Rectal smooth muscle tissue (tissue), 1 donor: ENCODE measurements around the gene IGIP.
A peak's percentile ranks its signal among the peaks of the same experiment; 100 is the strongest.

Source experiments
- H3K27ac ChIP-seq: one replicate; pipeline ENCODE4 v1.7.0; 2013; ENCODE audit warnings: low read depth, low read length, inconsistent platforms
- H3K27me3 ChIP-seq: one replicate; pipeline ENCODE4 v1.7.0; 2013; ENCODE audit warnings: low read length; ENCODE audit not compliant: control insufficient read depth, insufficient read depth
- H3K36me3 ChIP-seq: one replicate; pipeline ENCODE4 v1.7.0; 2013; ENCODE audit warnings: low read length; ENCODE audit not compliant: control insufficient read depth, insufficient read depth
- H3K4me1 ChIP-seq: one replicate; pipeline ENCODE4 v1.7.0; 2013; ENCODE audit warnings: low read length; ENCODE audit not compliant: control insufficient read depth, insufficient read depth
- H3K4me3 ChIP-seq: one replicate; pipeline ENCODE4 v1.7.0; 2013; ENCODE audit warnings: low read length
- H3K9ac ChIP-seq: one replicate; pipeline ENCODE4 v1.7.0; 2013; ENCODE audit warnings: low read length

Gene IGIP

DNA sequence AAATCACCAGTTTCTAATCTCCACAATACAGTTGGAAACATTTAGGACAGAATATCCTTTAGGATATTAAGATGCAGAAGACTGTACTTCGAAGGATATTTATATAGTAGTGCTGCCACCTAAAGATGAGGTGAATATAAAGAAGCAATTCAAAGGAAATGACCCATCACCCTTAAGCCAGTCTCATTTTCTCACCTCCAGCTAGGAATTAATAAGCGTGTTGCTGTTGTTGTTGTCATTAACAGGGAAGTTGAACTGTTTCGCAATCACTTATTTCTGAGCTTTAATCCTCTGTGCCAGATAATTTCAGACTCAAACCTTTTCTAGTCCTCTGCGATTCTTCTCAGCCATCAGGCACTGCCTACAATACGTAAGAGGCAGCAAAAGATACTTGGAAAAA, 19.6 kb upstream of the IGIP start:
- Histone ChIP-seq H3K27me3 (no peaks in the 10 kb centered on the region), H3K36me3 (no peaks in the 10 kb centered on the region), H3K4me1 (peaks cover 5% of the 10 kb centered on the region), H3K9ac (no peak overlapping the region), H3K4me3 (no peak overlapping the region), H3K27ac (no peak overlapping the region)

- Histone ChIP-seq H3K4me1 (peaks cover 5% of the 10 kb centered on the region), H3K36me3 (no peaks in the 10 kb centered on the region), H3K4me3 (peak overlapping the region; percentile 77), H3K27ac (peak overlapping the region; percentile 99), H3K9ac (peak overlapping the region; percentile 98), H3K27me3 (no peaks in the 10 kb centered on the region)
These were observed 18.9 kb upstream of the IGIP start for GRCh38 chr5:140106805-140107311.

DNA sequence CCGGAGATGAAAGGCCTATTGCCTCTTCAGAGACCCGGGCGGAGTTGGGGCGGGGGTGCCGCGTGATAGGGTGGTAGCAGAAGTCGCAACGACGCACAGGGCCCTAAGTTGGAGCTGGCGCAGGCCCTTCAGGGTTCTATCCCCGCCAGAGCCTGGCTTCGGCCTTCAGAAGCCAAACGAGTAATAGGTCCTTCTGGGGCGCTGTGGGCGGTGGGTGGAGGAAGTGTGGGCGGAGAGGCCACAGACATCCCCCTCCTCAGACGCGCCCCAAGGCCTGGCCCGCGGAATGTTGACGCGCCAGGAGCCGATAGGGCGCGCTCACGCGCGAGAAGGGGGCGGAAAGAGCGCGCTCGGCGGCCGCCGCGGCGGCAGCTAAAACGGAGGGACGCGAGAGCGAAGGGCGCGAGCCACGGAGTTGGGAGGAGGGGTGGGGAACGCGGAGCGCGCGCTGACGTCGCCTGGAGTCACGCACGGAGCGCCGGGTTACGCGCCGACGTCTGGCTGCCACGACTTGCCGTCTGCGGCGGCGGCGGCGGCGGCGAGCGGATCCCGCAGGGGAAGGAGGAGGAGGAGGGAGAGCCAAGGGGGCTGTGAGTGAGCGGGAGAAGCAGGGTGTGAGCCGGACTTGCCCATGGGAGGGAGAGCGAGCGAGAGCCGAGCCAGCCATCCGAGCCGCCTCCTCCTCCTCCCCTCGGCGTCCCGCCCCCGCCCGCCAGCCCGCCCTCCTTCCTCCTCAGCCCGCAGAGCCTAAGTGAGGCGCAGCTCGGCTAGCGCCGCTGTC, 18.2 kb upstream of the IGIP start:
- Histone ChIP-seq H3K27ac (peak overlapping the region; percentile 99), H3K4me1 (peaks cover 5% of the 10 kb centered on the region), H3K27me3 (no peaks in the 10 kb centered on the region), H3K4me3 (peak overlapping the region; percentile 77), H3K9ac (peak overlapping the region; percentile 98), H3K36me3 (no peaks in the 10 kb centered on the region)

DNA sequence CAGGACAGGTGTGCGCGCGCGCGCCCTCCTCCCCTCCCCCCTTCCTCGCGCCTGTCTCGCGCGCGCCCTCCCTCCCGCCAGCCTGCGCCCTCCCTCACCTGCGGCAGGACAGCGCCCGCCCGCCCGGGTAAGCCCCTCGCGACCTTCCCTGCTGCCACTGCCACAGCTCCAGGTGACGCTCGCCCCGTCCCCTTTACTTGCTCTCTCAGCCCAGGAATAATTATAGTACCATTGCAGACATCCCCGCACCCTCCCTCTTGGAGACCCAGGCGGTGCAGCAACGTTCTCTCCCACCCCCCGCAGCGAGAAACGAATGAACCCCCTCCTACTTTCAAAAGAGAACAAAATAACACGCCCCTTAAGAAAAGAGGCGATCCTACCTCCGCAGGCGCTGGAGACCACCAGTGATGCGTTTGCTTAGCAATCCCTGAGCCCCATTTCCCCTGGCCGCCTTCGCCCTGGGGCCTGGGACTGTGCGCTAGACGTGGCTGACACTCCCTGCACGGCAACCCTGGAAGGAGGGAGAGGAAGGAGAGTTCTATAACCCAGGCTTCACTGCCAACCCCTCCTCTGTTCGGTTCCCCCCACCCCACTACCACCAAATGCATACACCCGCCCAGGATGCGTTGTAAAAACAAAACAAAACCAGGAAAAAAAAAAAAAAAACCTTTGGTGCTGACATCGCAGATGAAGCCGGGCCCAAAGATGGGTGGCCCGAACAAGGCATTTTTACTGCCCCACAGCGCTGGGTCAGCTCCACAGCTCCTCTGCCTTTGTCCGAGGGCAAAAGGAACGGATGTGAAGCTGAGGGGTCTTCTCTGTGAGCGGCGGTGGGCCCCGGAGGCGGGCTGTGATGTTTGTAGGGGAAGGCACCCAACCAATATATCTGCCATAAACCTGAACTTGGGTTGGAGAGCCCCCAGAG, 17.4 kb upstream of the IGIP start:
- H3K4me3 ChIP-seq: peak overlapping the region; percentile 77
- H3K27ac ChIP-seq: peak overlapping the region; percentile 99
- H3K4me1 ChIP-seq: peaks cover 5% of the 10 kb centered on the region
- H3K27me3 ChIP-seq: no peaks in the 10 kb centered on the region
- peak overlapping the region; percentile 78 for H3K9ac ChIP-seq
- H3K36me3 ChIP-seq: no peaks in the 10 kb centered on the region

- Histone ChIP-seq H3K4me1 (peaks cover 5% of the 10 kb centered on the region), H3K27me3 (no peaks in the 10 kb centered on the region), H3K36me3 (no peaks in the 10 kb centered on the region), H3K4me3 (peak overlapping the region; percentile 77), H3K27ac (no peak overlapping the region), H3K9ac (no peak overlapping the region)
These were observed 16.5 kb upstream of the IGIP start for GRCh38 chr5:140109018-140109758.

- no peaks in the 10 kb centered on the region for H3K27me3 ChIP-seq
- H3K9ac ChIP-seq: no peak overlapping the region
- H3K27ac ChIP-seq: no peak overlapping the region
- H3K4me1 ChIP-seq: peaks cover 5% of the 10 kb centered on the region
- no peak overlapping the region for H3K4me3 ChIP-seq
- H3K36me3 ChIP-seq: no peaks in the 10 kb centered on the region
These were observed 15.7 kb upstream of the IGIP start for GRCh38 chr5:140109759-140110645.

DNA sequence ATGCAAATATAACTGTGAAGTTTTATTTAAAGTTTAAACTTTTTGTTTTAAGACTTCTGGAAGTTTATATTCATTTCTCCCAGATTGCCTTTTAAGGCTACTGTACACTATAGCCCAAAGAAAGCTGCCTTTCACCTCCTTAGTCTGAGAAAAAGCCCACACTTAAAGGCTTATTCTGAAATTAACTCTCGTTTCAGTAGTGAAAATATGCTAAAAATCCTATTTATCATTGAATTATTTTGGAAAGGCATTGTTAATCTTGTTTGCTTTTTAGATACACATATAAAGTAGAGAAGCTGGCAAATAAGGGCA, 15.1 kb upstream of the IGIP start:
- Histone ChIP-seq H3K27ac (no peak overlapping the region), H3K4me1 (peaks cover 5% of the 10 kb centered on the region), H3K36me3 (no peaks in the 10 kb centered on the region), H3K27me3 (no peaks in the 10 kb centered on the region), H3K4me3 (no peak overlapping the region), H3K9ac (no peak overlapping the region)

GRCh38 chr5:140111011-140111858, 14.5 kb upstream of the IGIP start:
- no peaks in the 10 kb centered on the region for H3K36me3 ChIP-seq
- no peak overlapping the region for H3K9ac ChIP-seq

DNA sequence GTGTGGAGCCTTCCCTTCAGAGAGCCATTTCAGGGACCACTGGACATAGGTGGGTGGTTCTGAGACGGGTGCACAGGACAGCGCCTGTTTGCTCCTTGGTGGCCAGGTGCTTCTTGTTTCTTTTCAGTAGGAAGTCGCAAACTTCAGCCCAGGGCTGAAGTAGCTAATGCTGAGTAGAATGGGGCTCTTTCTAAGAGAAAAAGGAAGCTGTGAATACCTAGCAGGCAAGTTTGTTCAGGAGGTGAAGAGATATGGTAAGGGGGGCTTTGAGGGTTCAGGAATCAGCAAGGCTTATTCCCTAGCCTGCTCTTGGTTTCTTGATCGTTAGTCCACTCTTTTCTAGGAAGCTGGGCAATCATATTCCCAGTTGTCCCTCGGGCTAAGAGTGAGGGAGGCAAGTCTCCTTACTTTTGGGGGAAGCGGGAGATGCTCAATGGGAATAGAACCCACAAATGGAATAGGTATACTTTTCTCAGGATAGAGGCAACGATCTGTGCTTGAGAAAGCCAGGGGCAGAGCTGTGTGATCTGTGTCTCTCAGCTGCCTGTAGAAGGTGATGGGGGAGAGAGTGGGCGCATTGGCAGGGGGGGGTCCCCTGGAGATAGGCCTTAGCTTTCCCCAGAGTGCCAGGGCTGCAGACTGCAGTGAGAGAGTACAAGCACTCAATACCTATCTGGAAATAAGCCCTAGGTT, 13.7 kb upstream of the IGIP start:
- Histone ChIP-seq H3K4me3 (no peak overlapping the region), H3K36me3 (no peaks in the 10 kb centered on the region), H3K27ac (no peak overlapping the region), H3K9ac (no peak overlapping the region), H3K4me1 (peaks cover 10% of the 10 kb centered on the region), H3K27me3 (no peaks in the 10 kb centered on the region)

More at GRCh38 chr5:140111011-140111858, 14.5 kb upstream of the IGIP start:
- no peaks in the 10 kb centered on the region for H3K27me3 ChIP-seq
- peaks cover 10% of the 10 kb centered on the region for H3K4me1 ChIP-seq
- no peak overlapping the region for H3K27ac ChIP-seq
- no peak overlapping the region for H3K4me3 ChIP-seq

DNA sequence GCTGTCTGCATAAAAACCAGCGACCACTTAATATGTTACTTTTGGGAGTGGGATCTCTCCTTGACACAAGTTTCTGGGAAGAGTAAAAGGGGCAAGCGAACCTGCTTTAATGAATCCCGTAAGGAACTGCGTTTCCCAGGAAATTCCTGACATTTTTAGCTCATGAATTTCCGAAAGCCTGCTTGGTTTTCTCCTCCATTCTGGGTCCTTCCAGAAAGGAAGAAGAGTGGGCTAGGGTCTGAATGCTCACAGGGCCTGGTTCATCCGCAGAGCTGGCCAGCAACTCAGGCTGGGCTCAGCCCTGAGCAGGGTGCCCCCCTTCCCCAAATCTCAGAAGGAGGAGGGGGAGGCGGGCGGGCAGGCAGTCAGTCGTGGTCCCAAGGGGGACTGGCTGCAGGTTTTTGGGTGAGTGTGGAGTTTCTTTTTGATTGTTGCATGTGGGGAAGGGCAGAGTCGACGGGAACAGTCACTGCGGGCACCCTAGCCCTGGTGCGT, 13.0 kb upstream of the IGIP start:
- Histone ChIP-seq H3K9ac (no peak overlapping the region), H3K36me3 (no peaks in the 10 kb centered on the region), H3K4me1 (peaks cover 12% of the 10 kb centered on the region), H3K27me3 (no peaks in the 10 kb centered on the region), H3K27ac (peak overlapping the region; percentile 90), H3K4me3 (peak overlapping the region; percentile 86)
